SK-N-SH (cell line): Measurements from ENCODE around the gene FAM120B.

Experiments
- EZH2phosphoT487 ChIP-seq: fragments of 200-600 bp; sonication (generic); IDR thresholded peaks from 2 replicates; pipeline ENCODE4 v1.6.1; 2017; ENCODE audit warnings: low read depth, mixed run types, mild to moderate bottlenecking, antibody characterized with exemption, moderate library complexity, borderline replicate concordance
- RFX5 ChIP-seq: IDR thresholded peaks from 2 replicates; pipeline ENCODE4 v1.6.1; 2012; ENCODE audit warnings: mild to moderate bottlenecking, improper control_type of control experiment, low read length
- RXRA ChIP-seq: IDR thresholded peaks from 2 replicates; pipeline ENCODE4 v1.4.0; 2012; ENCODE audit warnings: low read depth, mild to moderate bottlenecking, borderline replicate concordance
- TEAD4 ChIP-seq: IDR thresholded peaks from 2 replicates; pipeline ENCODE4 v1.4.0; 2012; ENCODE audit warnings: mild to moderate bottlenecking, borderline replicate concordance; ENCODE audit not compliant: insufficient read depth
- TF ChIP-seq, protein P1 (sequence below): fragments of 200-600 bp; sonication (generic); IDR thresholded peaks from 2 replicates; pipeline ENCODE4 v1.6.1; 2017; ENCODE audit warnings: antibody characterized with exemption, mild to moderate bottlenecking, moderate library complexity

GRCh38 chr6:170451762-170452651 is 145.4 kb downstream of the FAM120B start:
- TF ChIP-seq, protein P1, sequence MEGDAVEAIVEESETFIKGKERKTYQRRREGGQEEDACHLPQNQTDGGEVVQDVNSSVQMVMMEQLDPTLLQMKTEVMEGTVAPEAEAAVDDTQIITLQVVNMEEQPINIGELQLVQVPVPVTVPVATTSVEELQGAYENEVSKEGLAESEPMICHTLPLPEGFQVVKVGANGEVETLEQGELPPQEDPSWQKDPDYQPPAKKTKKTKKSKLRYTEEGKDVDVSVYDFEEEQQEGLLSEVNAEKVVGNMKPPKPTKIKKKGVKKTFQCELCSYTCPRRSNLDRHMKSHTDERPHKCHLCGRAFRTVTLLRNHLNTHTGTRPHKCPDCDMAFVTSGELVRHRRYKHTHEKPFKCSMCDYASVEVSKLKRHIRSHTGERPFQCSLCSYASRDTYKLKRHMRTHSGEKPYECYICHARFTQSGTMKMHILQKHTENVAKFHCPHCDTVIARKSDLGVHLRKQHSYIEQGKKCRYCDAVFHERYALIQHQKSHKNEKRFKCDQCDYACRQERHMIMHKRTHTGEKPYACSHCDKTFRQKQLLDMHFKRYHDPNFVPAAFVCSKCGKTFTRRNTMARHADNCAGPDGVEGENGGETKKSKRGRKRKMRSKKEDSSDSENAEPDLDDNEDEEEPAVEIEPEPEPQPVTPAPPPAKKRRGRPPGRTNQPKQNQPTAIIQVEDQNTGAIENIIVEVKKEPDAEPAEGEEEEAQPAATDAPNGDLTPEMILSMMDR = no peak
- TF ChIP-seq TEAD4 (no peak), RXRA (no peak), EZH2phosphoT487 (no peak), RFX5 (no peak)
